ENCODE results near the gene CNGA3.

Gene CNGA3

GRCh38 chr2:98378196-98378595, 31.9 kb downstream of the CNGA3 start:
- no peak for DNase-seq

GRCh38 chr2:98378901-98379300, 32.6 kb downstream of the CNGA3 start:
- DNase-seq, result no peak

- no peak for DNase-seq
Measured at GRCh38 chr2:98379311-98380202, 33.3 kb downstream of the CNGA3 start.

- no peak for DNase-seq
Measured at GRCh38 chr2:98380203-98380535, 33.9 kb downstream of the CNGA3 start.

- no peak for DNase-seq
Measured at GRCh38 chr2:98381494-98381893, 35.2 kb downstream of the CNGA3 start.

GRCh38 chr2:98382086-98382485, 35.8 kb downstream of the CNGA3 start:
- no peak for DNase-seq

GRCh38 chr2:98382739-98383138, 36.5 kb downstream of the CNGA3 start:
- no peak for DNase-seq

- DNase-seq, result no peak
Measured at GRCh38 chr2:98383166-98383565, 36.9 kb downstream of the CNGA3 start.

GRCh38 chr2:98385050-98385699, 38.9 kb downstream of the CNGA3 start:
- peak; percentile 40 for DNase-seq

- DNase-seq, result no peak
Measured at GRCh38 chr2:98387478-98387877, 41.2 kb downstream of the CNGA3 start.

- DNase-seq, result no peak
Measured at GRCh38 chr2:98388081-98388480, 41.8 kb downstream of the CNGA3 start.

GRCh38 chr2:98388601-98389250, 42.5 kb downstream of the CNGA3 start:
- no peak for DNase-seq

- DNase-seq, result no peak
Measured at GRCh38 chr2:98389251-98389605, 43.0 kb downstream of the CNGA3 start.

- no peak for DNase-seq
Measured at GRCh38 chr2:98390571-98391476, 44.6 kb downstream of the CNGA3 start.

GRCh38 chr2:98391581-98392270, 45.5 kb downstream of the CNGA3 start:
- DNase-seq, result no peak

GRCh38 chr2:98393354-98393753, 47.1 kb downstream of the CNGA3 start:
- no peak for DNase-seq

GRCh38 chr2:98394595-98395153, 48.4 kb downstream of the CNGA3 start:
- no peak for DNase-seq

GRCh38 chr2:98395977-98396376, 49.7 kb downstream of the CNGA3 start:
- DNase-seq, result no peak

- no peak for DNase-seq
Measured at GRCh38 chr2:98396745-98397355, 50.6 kb downstream of the CNGA3 start.

GRCh38 chr2:98399140-98399539, 52.9 kb downstream of the CNGA3 start:
- DNase-seq, result no peak

GRCh38 chr2:98403878-98404277, 57.6 kb downstream of the CNGA3 start:
- DNase-seq, result no peak
